HEK293 (cell line): ENCODE results near the gene POLR1D.

Experiments used
- CTCF ChIA-PET: fragments of 350-600 bp; formaldehyde crosslinking; extraction: SDS; loops from one replicate; lab custom pipeline; 2021; ENCODE audit warnings: antibody characterized with exemption; lab: Yijun Ruan, JAX
- POLR2A ChIA-PET: fragments of 300-600 bp; formaldehyde crosslinking; extraction: SDS; loops from one replicate; lab custom pipeline; 2020; ENCODE audit warnings: antibody characterized with exemption, inconsistent platforms; lab: Yijun Ruan, JAX
- H3K27ac ChIP-seq: fragments of 200-500 bp; sonication (Bioruptor generic); 2 replicates; pipeline ENCODE4 v1.5.1; 2014; ENCODE audit warnings: low read depth, low read length, control low read depth, inconsistent platforms; ENCODE audit errors: extremely low read depth
- H3K36me3 ChIP-seq, 2 experiments: fragments of 200-500 bp in 1 of 2; sonication (Bioruptor generic) in 1 of 2; 1 replicate in 1 of 2; 2 replicates in 1 of 2; pipeline ENCODE4 v1.5.1; 2014 to 2017; ENCODE audit warnings: inconsistent platforms in 2 of 2, low read length in 2 of 2; ENCODE audit not compliant: control insufficient read depth in 2 of 2, insufficient read depth in 1 of 2
- H3K4me1 ChIP-seq: fragments of 200-500 bp; sonication (Bioruptor generic); 2 replicates; pipeline ENCODE4 v1.5.1; 2014; ENCODE audit warnings: mild to moderate bottlenecking, low read length, inconsistent platforms; ENCODE audit not compliant: control insufficient read depth, insufficient read depth
- H3K4me3 ChIP-seq: 2 replicates; pipeline ENCODE4 v1.5.1; 2011; ENCODE audit warnings: low read depth, mild to moderate bottlenecking, control low read depth, low read length, moderate library complexity
- H3K9me3 ChIP-seq: fragments of 200-500 bp; sonication (Bioruptor generic); 2 replicates; pipeline ENCODE4 v1.5.1; 2014; ENCODE audit warnings: low read depth, low read length, inconsistent platforms; ENCODE audit not compliant: control insufficient read depth, insufficient read depth
- IKZF3 ChIP-seq: fragments of 450-650 bp; IDR thresholded peaks from 2 replicates; pipeline ENCODE4 v1.5.0; 2018; ENCODE audit warnings: missing biosample characterization, mild to moderate bottlenecking, missing genetic modification characterization, moderate library complexity
- MEIS1 ChIP-seq: sonication (generic); formaldehyde crosslinking; IDR thresholded peaks from 2 replicates; pipeline ENCODE4 v1.8.1; 2022; ENCODE audit warnings: missing genetic modification reagents, mild to moderate bottlenecking, borderline replicate concordance
- TCF7L2 ChIP-seq: IDR thresholded peaks from 2 replicates; pipeline ENCODE4 v1.6.1; 2011; ENCODE audit warnings: low read depth, mild to moderate bottlenecking, inconsistent platforms, low read length, moderate library complexity, borderline replicate concordance
- ZBTB10 ChIP-seq: fragments of 450-650 bp; formaldehyde crosslinking; IDR thresholded peaks from 2 replicates; pipeline ENCODE4 v1.5.1; 2016; ENCODE audit warnings: missing biosample characterization, missing genetic modification characterization
- ZBTB7A ChIP-seq: fragments of 450-650 bp; formaldehyde crosslinking; IDR thresholded peaks from 2 replicates; pipeline ENCODE4 v1.5.1; 2016; ENCODE audit warnings: low read depth, missing biosample characterization, missing genetic modification characterization
- ZBTB8A ChIP-seq: fragments of 450-650 bp; formaldehyde crosslinking; IDR thresholded peaks from 2 replicates; pipeline ENCODE4 v1.5.1; 2016; ENCODE audit warnings: missing biosample characterization, missing genetic modification characterization
- ZNF132 ChIP-seq: fragments of 450-650 bp; formaldehyde crosslinking; IDR thresholded peaks from 2 replicates; pipeline ENCODE4 v1.5.1; 2017; ENCODE audit warnings: missing biosample characterization, missing genetic modification characterization, borderline replicate concordance
- ZNF138 ChIP-seq: fragments of 450-650 bp; formaldehyde crosslinking; IDR thresholded peaks from 2 replicates; pipeline ENCODE4 v1.5.1; 2016; ENCODE audit warnings: missing biosample characterization, missing genetic modification characterization, borderline replicate concordance
- ZNF2 ChIP-seq: fragments of 450-650 bp; formaldehyde crosslinking; IDR thresholded peaks from 2 replicates; pipeline ENCODE4 v1.5.1; 2016; ENCODE audit warnings: missing biosample characterization, missing genetic modification characterization
- ZNF221 ChIP-seq: fragments of 450-650 bp; formaldehyde crosslinking; IDR thresholded peaks from 2 replicates; pipeline ENCODE4 v1.5.1; 2017; ENCODE audit warnings: missing biosample characterization, missing genetic modification characterization, borderline replicate concordance
- ZNF274 ChIP-seq, 2 experiments: fragments of 200-500 bp in 1 of 2; fragments of 450-650 bp in 1 of 2; sonication (Bioruptor generic) in 1 of 2; formaldehyde crosslinking in 1 of 2; IDR thresholded peaks; 2 replicates each; pipeline versions ENCODE4 v1.5.1 to v1.6.1; 2014 to 2016; ENCODE audit warnings: borderline replicate concordance in 1 of 2, inconsistent platforms in 1 of 2, low read length in 1 of 2, missing biosample characterization in 1 of 2, missing genetic modification characterization in 1 of 2
- ZNF426 ChIP-seq: fragments of 450-650 bp; formaldehyde crosslinking; IDR thresholded peaks from 2 replicates; pipeline ENCODE4 v1.5.1; 2017; ENCODE audit warnings: missing biosample characterization, missing genetic modification characterization, mild to moderate bottlenecking, inconsistent platforms, moderate library complexity
- ZNF449 ChIP-seq: fragments of 450-650 bp; formaldehyde crosslinking; IDR thresholded peaks from 2 replicates; pipeline ENCODE4 v1.5.1; 2017; ENCODE audit warnings: missing biosample characterization, mild to moderate bottlenecking, missing genetic modification characterization, moderate library complexity
- ZNF473 ChIP-seq: fragments of 450-650 bp; formaldehyde crosslinking; IDR thresholded peaks from 2 replicates; pipeline ENCODE4 v1.5.1; 2017; ENCODE audit warnings: missing biosample characterization, missing genetic modification characterization
- ZNF623 ChIP-seq: fragments of 450-650 bp; formaldehyde crosslinking; IDR thresholded peaks from 2 replicates; pipeline ENCODE4 v1.5.1; 2016; ENCODE audit warnings: missing biosample characterization, missing genetic modification characterization
- ZNF791 ChIP-seq: fragments of 450-650 bp; formaldehyde crosslinking; IDR thresholded peaks from 2 replicates; pipeline ENCODE4 v1.5.1; 2016; ENCODE audit warnings: missing biosample characterization, missing genetic modification characterization
- ZNF830 ChIP-seq: fragments of 450-650 bp; IDR thresholded peaks from 2 replicates; pipeline ENCODE4 v1.5.0; 2018; ENCODE audit warnings: missing biosample characterization, missing genetic modification characterization, low read depth, mild to moderate bottlenecking, moderate library complexity
- TF ChIP-seq, protein P1 (sequence below): fragments of 450-650 bp; formaldehyde crosslinking; IDR thresholded peaks from 2 replicates; pipeline ENCODE4 v1.5.1; 2016; ENCODE audit warnings: missing biosample characterization, missing genetic modification characterization
- TF ChIP-seq, protein P2 (sequence below): fragments of 450-650 bp; formaldehyde crosslinking; IDR thresholded peaks from 2 replicates; pipeline ENCODE4 v1.5.1; 2016; ENCODE audit warnings: missing biosample characterization, missing genetic modification characterization
- TF ChIP-seq, protein P3 (sequence below): fragments of 450-650 bp; IDR thresholded peaks from 2 replicates; pipeline ENCODE4 v1.5.1; 2018; ENCODE audit warnings: missing biosample characterization, missing genetic modification characterization

Gene POLR1D

DNA sequence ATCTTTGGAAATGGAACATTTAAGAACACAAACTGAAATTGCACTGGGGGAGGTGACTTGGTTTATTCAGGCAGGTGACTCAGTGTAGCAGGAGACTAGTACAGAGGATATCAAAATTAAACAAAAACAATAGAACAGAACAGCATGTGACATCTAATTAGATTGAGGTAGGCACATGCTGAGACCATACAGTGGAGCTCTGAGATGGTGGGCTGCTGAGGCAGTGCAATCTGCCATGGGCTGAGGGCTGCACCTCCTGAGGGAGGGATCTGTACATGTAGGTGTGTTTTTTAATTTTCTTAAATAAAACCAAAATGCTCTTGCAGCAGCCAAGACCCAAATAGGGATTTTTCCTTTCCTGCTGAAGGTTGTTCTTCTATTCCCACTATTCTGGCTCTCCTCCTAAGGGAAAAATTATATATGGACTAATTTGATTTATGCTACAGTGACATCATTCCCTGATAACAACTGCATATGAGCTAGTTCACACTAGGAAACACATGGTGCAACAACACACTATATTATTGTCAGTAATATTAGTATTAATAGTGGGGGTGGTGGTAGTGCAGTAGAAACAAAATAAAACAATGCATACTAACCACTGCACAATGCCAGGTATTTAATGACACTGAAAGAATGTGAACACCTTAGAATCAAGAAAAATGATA, 49.3 kb upstream of the POLR1D start:
- TF ChIP-seq IKZF3 (tag by site-specific recombination), result 0 out of 2 replicates have a peak, but pooled peaks have one; percentile 23
- TF ChIP-seq, protein P1, sequence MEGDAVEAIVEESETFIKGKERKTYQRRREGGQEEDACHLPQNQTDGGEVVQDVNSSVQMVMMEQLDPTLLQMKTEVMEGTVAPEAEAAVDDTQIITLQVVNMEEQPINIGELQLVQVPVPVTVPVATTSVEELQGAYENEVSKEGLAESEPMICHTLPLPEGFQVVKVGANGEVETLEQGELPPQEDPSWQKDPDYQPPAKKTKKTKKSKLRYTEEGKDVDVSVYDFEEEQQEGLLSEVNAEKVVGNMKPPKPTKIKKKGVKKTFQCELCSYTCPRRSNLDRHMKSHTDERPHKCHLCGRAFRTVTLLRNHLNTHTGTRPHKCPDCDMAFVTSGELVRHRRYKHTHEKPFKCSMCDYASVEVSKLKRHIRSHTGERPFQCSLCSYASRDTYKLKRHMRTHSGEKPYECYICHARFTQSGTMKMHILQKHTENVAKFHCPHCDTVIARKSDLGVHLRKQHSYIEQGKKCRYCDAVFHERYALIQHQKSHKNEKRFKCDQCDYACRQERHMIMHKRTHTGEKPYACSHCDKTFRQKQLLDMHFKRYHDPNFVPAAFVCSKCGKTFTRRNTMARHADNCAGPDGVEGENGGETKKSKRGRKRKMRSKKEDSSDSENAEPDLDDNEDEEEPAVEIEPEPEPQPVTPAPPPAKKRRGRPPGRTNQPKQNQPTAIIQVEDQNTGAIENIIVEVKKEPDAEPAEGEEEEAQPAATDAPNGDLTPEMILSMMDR (tag by site-specific recombination), result no peak
- no peak for TF ChIP-seq ZNF473 (tag by site-specific recombination)
- TF ChIP-seq, protein P2, sequence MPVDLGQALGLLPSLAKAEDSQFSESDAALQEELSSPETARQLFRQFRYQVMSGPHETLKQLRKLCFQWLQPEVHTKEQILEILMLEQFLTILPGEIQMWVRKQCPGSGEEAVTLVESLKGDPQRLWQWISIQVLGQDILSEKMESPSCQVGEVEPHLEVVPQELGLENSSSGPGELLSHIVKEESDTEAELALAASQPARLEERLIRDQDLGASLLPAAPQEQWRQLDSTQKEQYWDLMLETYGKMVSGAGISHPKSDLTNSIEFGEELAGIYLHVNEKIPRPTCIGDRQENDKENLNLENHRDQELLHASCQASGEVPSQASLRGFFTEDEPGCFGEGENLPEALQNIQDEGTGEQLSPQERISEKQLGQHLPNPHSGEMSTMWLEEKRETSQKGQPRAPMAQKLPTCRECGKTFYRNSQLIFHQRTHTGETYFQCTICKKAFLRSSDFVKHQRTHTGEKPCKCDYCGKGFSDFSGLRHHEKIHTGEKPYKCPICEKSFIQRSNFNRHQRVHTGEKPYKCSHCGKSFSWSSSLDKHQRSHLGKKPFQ (tag by site-specific recombination), result peak; percentile 68
- TF ChIP-seq, all 188 proteins: peak for 2
- POLR2A ChIA-PET, result interaction anchor here (1.0 kb wide), 1 partner anchor 48 kb away, joined by 4 read pairs; the partner anchor contains the start of gene LNX2
- Histone ChIP-seq H3K4me3 (no peak overlapping the region), H3K36me3 (peaks cover 0 to 21% of the 10 kb centered on the region in 2 experiments; a peak in 1 of 3 replicates), H3K27ac (no peak overlapping the region), H3K9me3 (no peaks in the 10 kb centered on the region), H3K4me1 (peaks cover 5% of the 10 kb centered on the region; the same call in 1 of the 2 replicates)
- CTCF ChIA-PET, result no interaction called here

DNA sequence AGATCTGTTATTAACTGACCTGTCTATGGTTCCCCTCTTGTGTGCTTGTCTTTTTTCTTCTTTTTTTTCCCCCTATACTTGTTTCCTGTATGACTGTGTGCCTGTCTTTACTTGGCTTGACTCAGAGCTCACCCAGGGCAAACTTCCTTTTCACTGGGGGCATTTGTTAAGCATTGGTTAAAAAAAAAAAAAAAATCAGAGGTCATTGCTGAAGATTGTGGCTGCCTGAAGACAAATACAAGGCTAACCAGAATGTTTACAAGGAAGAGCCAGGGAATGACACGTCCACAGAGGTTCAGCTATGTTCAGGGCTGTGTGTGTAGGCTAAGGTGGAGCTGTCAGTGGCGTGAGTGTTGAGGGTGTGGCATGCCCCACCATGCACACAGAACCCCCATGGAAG, 48.4 kb upstream of the POLR1D start:
- H3K9me3 ChIP-seq, result no peaks in the 10 kb centered on the region
- CTCF ChIA-PET, result interaction anchor here (0.7 kb wide), 1 partner anchor 184 kb away, joined by 3 read pairs; no protein-coding TSS in a partner anchor
- H3K4me3 ChIP-seq, result no peak overlapping the region
- TF ChIP-seq ZNF426 (tag by site-specific recombination), result no peak
- TF ChIP-seq ZNF2 (tag by site-specific recombination), result no peak
- TF ChIP-seq ZBTB10 (tag by site-specific recombination), result no peak
- no peak for TF ChIP-seq TCF7L2
- no peak for TF ChIP-seq ZBTB7A
- no peak for TF ChIP-seq ZNF623 (tag by site-specific recombination)
- TF ChIP-seq ZNF221 (tag by site-specific recombination), result no peak
- TF ChIP-seq, protein P3, sequence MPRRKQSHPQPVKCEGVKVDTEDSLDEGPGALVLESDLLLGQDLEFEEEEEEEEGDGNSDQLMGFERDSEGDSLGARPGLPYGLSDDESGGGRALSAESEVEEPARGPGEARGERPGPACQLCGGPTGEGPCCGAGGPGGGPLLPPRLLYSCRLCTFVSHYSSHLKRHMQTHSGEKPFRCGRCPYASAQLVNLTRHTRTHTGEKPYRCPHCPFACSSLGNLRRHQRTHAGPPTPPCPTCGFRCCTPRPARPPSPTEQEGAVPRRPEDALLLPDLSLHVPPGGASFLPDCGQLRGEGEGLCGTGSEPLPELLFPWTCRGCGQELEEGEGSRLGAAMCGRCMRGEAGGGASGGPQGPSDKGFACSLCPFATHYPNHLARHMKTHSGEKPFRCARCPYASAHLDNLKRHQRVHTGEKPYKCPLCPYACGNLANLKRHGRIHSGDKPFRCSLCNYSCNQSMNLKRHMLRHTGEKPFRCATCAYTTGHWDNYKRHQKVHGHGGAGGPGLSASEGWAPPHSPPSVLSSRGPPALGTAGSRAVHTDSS (tag by site-specific recombination), result no peak
- TF ChIP-seq ZNF791 (tag by site-specific recombination), result no peak
- no peak for TF ChIP-seq ZBTB8A (tag by site-specific recombination)
- no peak for TF ChIP-seq ZNF138
- no peak for TF ChIP-seq ZNF449 (tag by site-specific recombination)
- no peak for TF ChIP-seq MEIS1 (CRISPR knock-in tag)
- TF ChIP-seq ZNF274 (IDR thresholded peaks at IDR 0.05; ENCODE audit: low read length), result no peak
- no peak for TF ChIP-seq ZNF274 (tag by site-specific recombination; IDR thresholded peaks at IDR 0.05; ENCODE audit: borderline replicate concordance)
- no peak for TF ChIP-seq ZNF830 (tag by site-specific recombination)
- TF ChIP-seq ZNF132 (tag by site-specific recombination), result no peak
- TF ChIP-seq, all 188 proteins: peak for 0
- Histone ChIP-seq H3K36me3 (peaks cover 0 to 12% of the 10 kb centered on the region in 2 experiments; a peak in 1 of 3 replicates), H3K27ac (no peak overlapping the region), H3K4me1 (peaks cover 5% of the 10 kb centered on the region; the same call in 1 of the 2 replicates)
- POLR2A ChIA-PET, result no interaction called here
